Activated naive CD4-positive, alpha-beta T cell (primary cell): ENCODE data around the gene MALT1.
"Not testable (repeated sequence)": the region's sequence is repeated elsewhere in the genome, so short reads cannot be mapped to it uniquely, and the experiment has no call there.

ENCODE experiments used
- DNase-seq, 4 experiments: peaks; one replicate each; lab custom pipeline; 2025; lab: John Stamatoyannopoulos, UW

Gene MALT1

DNA sequence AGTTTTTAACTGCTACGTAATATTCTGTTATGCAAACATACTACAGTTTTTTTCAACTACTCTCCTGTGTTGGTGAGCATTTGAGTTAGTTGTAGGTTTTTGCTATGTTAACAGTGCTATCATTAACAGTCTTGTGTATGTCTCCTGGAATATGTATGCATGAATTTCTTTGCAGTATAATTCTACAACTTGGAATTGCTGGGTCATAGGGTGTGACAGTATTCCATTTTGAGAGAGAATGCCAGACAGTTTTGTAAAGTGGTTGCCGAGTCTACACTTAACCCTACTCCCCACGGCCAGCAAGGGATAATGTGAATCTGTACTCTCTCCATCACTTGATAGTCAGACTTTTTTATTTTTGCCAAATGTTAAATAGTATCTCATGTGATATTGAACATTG is 67.1 kb downstream of the MALT1 start:
- DNase-seq: no peak

DNA sequence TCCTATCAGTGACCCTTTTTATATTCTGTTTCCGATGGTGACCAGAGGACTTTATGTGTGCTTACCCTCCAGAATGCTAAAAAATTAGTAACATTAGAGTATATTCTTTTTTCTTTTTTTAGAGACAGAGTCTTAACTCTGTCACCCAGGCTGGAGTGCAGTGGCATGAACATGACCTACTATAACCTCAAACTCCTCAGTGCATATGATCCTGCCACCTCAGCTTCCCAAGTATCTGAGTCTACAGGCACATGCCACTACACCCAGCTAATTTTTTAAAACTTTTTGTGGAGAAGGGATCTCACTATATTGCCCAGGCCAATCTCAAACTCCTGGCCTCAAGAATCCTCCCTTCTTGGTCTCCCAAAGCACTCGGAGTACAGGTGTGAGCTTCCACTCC is 74.6 kb downstream of the MALT1 start:
- DNase-seq: no peak

DNA sequence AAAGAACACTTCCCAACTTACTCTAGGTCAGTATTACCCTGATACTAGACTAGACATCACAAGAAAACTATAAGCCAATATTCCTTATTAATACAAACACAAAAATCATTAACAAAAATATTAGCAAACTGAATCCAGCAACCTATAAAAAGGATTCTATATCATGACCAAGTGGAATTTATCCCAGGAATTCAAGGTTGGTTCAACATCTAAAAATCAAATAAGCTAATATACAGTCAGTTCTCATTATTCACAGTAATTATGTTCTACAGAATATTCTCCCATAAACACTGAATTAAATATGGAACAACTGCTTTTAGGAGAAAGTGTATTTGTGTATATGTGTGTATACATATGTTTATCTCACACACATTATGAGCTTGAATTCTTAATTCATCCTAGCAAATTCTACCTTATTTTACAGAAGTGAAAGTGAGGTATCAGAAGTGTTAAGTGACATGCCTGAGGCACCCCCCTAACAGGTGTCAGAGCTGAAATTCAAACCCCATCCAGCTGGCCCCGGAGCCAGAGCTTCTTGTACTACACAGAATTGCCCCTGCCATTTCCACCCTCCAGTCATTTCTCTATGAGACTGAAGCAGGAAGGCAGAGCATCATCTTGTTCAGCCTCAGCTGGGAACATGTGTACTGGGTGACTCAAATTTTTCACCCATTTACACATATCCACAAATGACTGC is 77.8 kb downstream of the MALT1 start:
- no peak for DNase-seq

DNA sequence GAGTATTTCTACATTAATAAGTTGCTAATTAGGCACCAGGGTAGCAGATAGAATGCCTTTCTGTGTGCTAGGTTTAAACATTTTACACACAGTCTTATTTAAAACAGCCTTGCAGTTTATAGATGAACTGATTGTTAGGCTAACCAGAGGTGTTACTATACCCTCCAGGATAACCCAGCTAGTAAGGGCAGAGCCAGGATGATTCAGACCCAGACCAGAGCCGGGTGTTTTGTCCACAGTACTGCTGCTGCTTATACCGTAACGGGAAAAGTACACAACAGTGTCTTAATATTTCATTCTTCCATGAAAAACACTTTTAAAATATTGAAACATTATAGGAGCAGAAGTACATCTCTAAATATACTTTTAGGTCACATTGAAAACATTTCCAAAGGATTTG is 82.7 kb downstream of the MALT1 start:
- no peak for DNase-seq

DNA sequence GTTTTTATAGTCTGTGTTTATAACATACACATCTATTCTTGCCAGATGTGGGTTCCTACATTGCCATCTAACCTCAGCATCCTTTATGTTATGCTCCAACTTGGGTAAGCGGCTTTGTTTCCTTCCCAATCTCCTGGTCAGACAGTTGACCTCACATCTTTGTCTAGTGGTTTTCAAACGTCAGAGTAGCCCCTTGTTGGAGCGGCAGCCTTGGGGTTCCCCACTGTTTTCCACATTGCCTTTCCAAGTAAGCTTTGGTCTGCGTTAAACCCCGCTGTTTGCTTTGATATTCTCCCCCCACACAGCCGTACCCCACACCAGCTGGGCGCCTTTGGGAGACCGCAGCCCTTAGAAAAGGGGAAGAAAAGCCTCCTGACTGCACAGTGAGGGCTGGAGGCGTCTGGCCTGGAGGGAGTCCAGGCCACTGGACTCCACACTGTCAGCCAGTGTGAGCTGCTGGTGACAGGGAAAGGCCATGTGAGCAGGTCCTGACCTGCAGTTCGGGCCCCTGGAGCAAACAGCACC is 83.3 kb downstream of the MALT1 start:
- DNase-seq: no peak

GRCh38 chr18:58755304-58756010 is 84.2 kb downstream of the MALT1 start:
- no peak for DNase-seq

DNA sequence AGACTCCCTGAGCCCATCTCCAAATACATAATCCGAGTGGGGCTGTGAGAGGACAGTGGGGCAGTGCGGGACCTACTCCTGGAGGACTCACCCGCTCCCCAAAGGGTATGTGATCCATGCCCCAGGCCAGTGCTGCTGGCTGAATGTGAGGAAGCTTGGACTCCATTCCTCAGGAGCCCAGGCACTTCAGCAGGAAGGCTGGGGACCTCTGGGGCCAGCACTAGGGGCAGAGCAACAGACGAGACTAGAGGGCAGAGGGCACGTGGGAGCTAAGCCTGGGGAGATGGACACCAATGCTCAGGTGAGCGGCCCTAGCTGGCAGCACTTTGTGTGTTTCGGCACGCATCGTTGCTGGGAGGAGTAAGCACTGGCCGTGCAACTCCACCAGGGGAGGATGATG is 84.9 kb downstream of the MALT1 start:
- no peak for DNase-seq

- no peak for DNase-seq
Observed at GRCh38 chr18:58756596-58757240, 85.5 kb downstream of the MALT1 start.

- DNase-seq: not testable (repeated sequence)
Observed at GRCh38 chr18:58757351-58757750, 86.1 kb downstream of the MALT1 start.

DNA sequence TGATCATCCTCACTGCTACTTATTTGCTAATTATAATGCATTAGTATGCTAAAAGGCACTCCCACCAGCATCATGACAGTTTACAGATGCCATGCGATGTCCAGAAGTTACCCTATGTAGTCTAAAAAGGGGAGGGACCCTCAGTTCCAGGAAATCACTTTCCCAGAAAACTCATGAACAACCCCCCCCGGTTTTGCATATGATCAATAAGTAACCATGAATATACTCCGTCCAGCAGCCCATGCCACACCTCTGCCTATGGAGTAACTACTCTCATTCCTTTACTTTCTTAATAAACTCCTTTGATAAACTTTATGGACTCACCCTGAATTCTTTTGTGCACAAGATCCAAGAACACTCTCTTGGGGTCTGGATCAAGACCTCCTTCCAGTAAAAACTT is 86.8 kb downstream of the MALT1 start:
- no peak for DNase-seq

GRCh38 chr18:58758606-58759005 is 87.3 kb downstream of the MALT1 start:
- no peak for DNase-seq

DNA sequence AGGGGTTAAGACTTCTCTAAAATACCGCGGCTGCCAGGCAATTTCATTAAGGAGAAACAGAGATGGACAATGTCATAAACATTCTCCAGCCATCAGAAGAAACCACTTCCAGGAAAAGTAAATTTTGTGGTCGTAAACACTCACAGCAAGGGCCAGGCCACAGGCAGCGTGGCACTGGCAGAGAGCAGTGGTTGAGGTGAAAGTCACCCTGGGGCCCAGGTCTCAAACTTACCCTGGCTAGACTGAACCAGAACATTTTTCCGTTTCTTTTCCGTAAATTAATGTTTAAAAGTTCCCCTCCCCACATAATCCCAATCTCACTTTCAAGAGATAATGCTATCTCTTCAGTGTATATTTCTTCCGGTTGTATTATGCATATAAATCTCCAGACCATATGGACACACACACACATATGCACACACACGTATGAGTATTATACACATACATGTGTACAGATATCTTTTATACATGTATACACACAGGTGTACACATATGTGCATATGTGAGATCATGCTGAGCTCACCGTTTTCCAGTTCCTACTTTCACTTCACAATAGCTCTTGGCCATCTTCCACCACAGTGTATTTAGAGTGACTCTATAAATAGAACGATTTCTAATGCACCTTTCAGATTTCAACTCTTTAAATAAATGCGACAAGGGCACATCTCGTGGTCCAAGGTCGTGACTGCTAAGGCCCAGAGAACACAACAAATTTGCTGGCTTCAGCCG is 90.1 kb downstream of the MALT1 start:
- no peak for DNase-seq

GRCh38 chr18:58761970-58762780 is 90.9 kb downstream of the MALT1 start:
- DNase-seq: no peak

GRCh38 chr18:58762781-58763171 is 91.5 kb downstream of the MALT1 start:
- DNase-seq: no peak

DNA sequence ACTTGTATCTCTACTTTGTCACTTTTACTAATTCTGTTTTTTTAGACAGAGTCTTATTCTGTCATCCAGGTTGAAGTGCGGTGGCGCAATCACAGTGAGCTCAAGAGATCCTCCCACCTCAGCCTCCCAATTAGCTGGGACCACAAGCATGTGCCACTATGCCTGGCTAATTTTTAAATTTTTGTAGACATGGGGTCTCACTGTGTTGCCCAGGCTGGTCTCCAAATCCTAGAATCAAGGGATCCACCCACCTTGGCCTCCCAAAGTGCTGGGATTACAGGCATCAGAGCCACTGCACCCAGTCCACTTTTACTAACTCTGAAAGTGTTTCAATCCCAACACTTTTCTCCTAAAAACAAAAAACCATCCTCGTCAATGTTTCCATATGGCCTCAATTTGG is 94.9 kb downstream of the MALT1 start:
- DNase-seq: no peak

DNA sequence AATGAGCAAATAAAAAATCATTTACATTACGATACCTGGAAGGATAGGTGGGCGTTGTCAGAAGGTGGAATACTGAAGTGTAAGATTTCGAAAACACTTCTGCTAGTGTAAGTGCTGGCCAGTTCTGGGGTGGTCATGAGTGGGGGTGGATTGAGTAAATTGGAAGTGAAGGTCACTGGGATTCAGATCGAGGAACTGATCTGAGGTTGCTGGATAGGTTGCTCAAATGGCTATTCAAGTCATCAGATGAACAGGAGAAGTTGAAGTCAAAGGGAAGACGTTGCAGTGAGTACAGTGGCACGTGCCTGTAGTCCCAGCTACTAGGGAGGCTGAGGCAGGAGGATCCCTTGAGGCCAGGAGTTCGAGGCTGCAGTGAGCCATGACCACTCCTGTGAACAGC is 95.7 kb downstream of the MALT1 start:
- DNase-seq: no peak

DNA sequence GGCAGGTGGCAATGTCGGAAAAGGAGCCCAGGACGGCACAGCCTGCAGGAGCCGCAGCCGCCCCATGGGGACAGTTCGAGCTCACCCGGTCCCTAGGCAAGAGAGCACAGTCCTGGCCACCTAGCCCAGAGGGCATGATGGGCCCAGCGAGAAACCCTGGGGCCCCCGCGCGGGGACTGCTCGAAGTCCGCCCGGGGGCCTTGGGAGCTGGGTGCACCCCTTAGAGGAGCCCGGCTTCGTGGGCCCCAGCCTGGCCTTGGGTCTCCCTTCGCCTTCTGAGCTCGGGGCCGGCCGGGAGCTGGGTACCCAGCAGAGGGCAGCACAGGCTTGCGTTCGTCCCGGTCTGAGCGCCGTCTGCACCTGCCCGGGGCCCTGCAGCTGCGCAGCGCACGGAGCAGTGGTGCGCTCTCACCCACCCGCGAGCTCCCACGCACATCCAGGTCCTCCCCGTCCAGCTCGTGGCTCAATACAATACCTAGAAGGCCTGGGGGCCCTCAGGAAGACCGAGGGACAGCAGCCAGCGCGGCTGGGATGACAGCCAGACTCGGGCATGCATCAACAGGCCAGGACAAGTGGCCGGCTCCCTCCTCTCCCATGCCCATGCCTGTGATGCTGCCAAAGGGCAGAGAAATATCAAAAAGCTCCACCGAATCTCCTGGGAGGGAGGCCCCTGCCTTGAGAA is 97.2 kb downstream of the MALT1 start:
- DNase-seq: peak; percentile 23 to 63 (median 48)

GRCh38 chr18:58769321-58769720 is 98.1 kb downstream of the MALT1 start:
- DNase-seq: no peak

DNA sequence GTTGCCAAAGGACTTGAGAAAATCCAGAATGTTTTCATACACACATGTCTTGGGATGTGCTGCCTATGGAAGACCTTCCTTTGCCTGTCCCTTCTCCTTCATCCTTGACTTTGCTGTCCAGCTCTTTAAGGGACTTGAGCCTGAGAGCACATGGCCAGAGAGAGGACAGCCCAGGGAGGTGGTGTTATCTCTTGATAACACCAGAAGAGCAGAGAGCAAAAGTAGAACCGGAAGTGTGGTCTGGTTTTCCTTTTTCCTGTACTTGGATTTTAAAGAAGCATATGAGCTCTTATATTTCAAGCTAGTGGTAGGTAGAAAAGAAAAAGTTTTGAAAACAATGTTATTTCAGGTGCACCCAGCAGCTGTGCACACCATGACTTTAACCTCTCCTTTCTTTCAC is 99.3 kb downstream of the MALT1 start:
- no peak for DNase-seq

GRCh38 chr18:58772161-58772560 is 100.9 kb downstream of the MALT1 start:
- DNase-seq: no peak

DNA sequence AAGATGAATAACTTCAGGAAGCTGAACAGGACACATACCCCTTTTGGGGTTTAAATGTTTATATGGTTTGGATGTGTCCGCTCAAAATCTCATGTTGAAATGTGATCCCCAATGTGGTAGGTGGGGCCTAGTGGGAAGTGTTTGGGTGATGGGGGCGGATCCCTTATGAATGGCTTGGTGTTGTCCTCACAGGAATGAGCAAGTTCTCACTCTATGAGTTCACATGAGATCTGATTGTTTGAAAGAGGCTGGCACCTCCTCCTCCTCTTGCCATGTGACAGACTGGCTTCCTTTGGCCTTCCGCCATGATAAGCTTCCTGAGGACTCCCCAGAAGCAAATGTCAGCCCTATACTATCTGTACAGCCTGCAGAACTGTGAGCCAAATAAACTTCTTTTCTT is 104.8 kb downstream of the MALT1 start:
- DNase-seq: no peak
